Kidney epithelial cell (primary cell): ENCODE data around the gene ERBB2. TPM values are rescaled to one million over a fixed set of nuclear protein-coding genes. Genes with fewer than 3 reads are reported as not detected.

Source experiments
- DNase-seq: peaks from one replicate; pipeline ENCODE4 v3.0.0-alpha.2; 2010; ENCODE audit warnings: low read depth
- H3K27me3 ChIP-seq: 2 replicates; pipeline ENCODE4 v1.6.0; 2011; ENCODE audit warnings: low read length; ENCODE audit not compliant: control insufficient read depth, insufficient read depth
- H3K36me3 ChIP-seq: 2 replicates; pipeline ENCODE4 v1.5.1; 2011; ENCODE audit warnings: low read length; ENCODE audit not compliant: control insufficient read depth, insufficient read depth
- H3K4me3 ChIP-seq: 2 replicates; pipeline ENCODE4 v1.5.1; 2011; ENCODE audit warnings: low read depth, mild to moderate bottlenecking, control low read depth, low read length
- CTCF ChIP-seq: IDR thresholded peaks from 2 replicates; pipeline ENCODE4 v1.5.1; 2011; ENCODE audit warnings: mild to moderate bottlenecking, moderate library complexity, low read length, control low read depth, inconsistent platforms; ENCODE audit not compliant: insufficient read depth, poor library complexity, severe bottlenecking
- total RNA-seq: library from RNA; depleted of rRNA; stranded (reverse); fragments of >200 nt; gene quantifications from 2 replicates; pipeline ENCODE4 v1.2.3, GENCODE V29; 2015

Gene ERBB2
- total RNA-seq, 1 donor from 2014 or later = 44.1 TPM

- H3K27me3 ChIP-seq = no peaks in the 10 kb centered on the region
- DNase-seq = no peak
These were observed 43.1 kb downstream of the ERBB2 start for GRCh38 chr17:39742856-39743436.

GRCh38 chr17:39744075-39744835 is 44.4 kb downstream of the ERBB2 start:
- Histone ChIP-seq H3K36me3 (peaks cover 11% of the 10 kb centered on the region), H3K4me3 (no peak overlapping the region), H3K27me3 (no peaks in the 10 kb centered on the region)
- no peak for TF ChIP-seq CTCF
- DNase-seq = no peak

More at GRCh38 chr17:39742856-39743436, 43.1 kb downstream of the ERBB2 start:
- H3K36me3 ChIP-seq = peaks cover 11% of the 10 kb centered on the region
- TF ChIP-seq CTCF = no peak
- H3K4me3 ChIP-seq = no peak overlapping the region

- no peak overlapping the region for H3K4me3 ChIP-seq
- no peak for DNase-seq
- H3K36me3 ChIP-seq = peaks cover 11% of the 10 kb centered on the region
- no peak for TF ChIP-seq CTCF
- H3K27me3 ChIP-seq = no peaks in the 10 kb centered on the region
These were observed 45.0 kb downstream of the ERBB2 start for GRCh38 chr17:39744836-39745215.

GRCh38 chr17:39745335-39746144 is 45.7 kb downstream of the ERBB2 start:
- no peak for DNase-seq

GRCh38 chr17:39746145-39746461 is 46.2 kb downstream of the ERBB2 start:
- no peak for DNase-seq
- no peak for TF ChIP-seq CTCF
- no peaks in the 10 kb centered on the region for H3K27me3 ChIP-seq
- no peak overlapping the region for H3K4me3 ChIP-seq
- peaks cover 11% of the 10 kb centered on the region for H3K36me3 ChIP-seq

More at GRCh38 chr17:39745335-39746144, 45.7 kb downstream of the ERBB2 start:
- Histone ChIP-seq H3K36me3 (peaks cover 11% of the 10 kb centered on the region), H3K4me3 (no peak overlapping the region), H3K27me3 (no peaks in the 10 kb centered on the region)
- TF ChIP-seq CTCF = no peak
